H1 (cell line): Measurements from ENCODE around the gene SPATA13. TPM values are rescaled to one million over a fixed set of nuclear protein-coding genes. Genes with fewer than 3 reads are reported as not detected.
"Not testable (repeated sequence)": the region's sequence is repeated elsewhere in the genome, so short reads cannot be mapped to it uniquely, and the experiment has no call there.

Source experiments
- CTCF ChIA-PET: fragments of 300-600 bp; sonication (Branson Sonifier 250); formaldehyde crosslinking; loops from one replicate; lab custom pipeline; 2021; ENCODE audit not compliant: partially characterized antibody; lab: Charles Lee
- POLR2A ChIA-PET: fragments of 300-600 bp; sonication (Branson Sonifier 250); formaldehyde crosslinking; loops from one replicate; lab custom pipeline; 2021; ENCODE audit warnings: inconsistent platforms; ENCODE audit not compliant: partially characterized antibody; lab: Charles Lee
- DNase-seq, 2 experiments: peaks; one replicate each; pipeline versions ENCODE4 v3.0.0 to v3.0.0-alpha.2; 2010 to 2022; ENCODE audit warnings: low spot score in 2 of 2, low read depth in 1 of 2, mixed read lengths in 1 of 2
- FAIRE-seq: peaks from 2 replicates; lab custom pipeline; 2011; peaks lifted over from hg19 to GRCh38; lab: Jason Lieb, UNC
- H2AFZ ChIP-seq: 2 replicates; pipeline ENCODE4 v1.8.1; 2012; ENCODE audit warnings: low read length, inconsistent platforms
- H2AK5ac ChIP-seq: 2 replicates; pipeline ENCODE4 v1.6.1; 2013; ENCODE audit warnings: low read depth, low read length
- H2BK120ac ChIP-seq: replicated peaks from 2 replicates; pipeline ENCODE3; 2013; ENCODE audit warnings: low read depth, low read length, inconsistent platforms
- H2BK12ac ChIP-seq: 2 replicates; pipeline ENCODE4 v1.6.1; 2013; ENCODE audit warnings: low read depth, low read length
- H2BK15ac ChIP-seq: 2 replicates; pipeline ENCODE4 v1.6.1; 2013; ENCODE audit warnings: low read length
- H2BK20ac ChIP-seq: 2 replicates; pipeline ENCODE4 v1.6.1; 2013; ENCODE audit warnings: low read length
- H2BK5ac ChIP-seq: 2 replicates; pipeline ENCODE4 v1.6.1; 2013; ENCODE audit warnings: low read depth, low read length
- H3K14ac ChIP-seq: 2 replicates; pipeline ENCODE4 v1.6.1; 2013; ENCODE audit warnings: inconsistent platforms; ENCODE audit not compliant: insufficient read length
- H3K18ac ChIP-seq: 2 replicates; pipeline ENCODE4 v1.6.1; 2013; ENCODE audit warnings: low read length; ENCODE audit errors: extremely low read depth
- H3K23ac ChIP-seq: 2 replicates; pipeline ENCODE4 v1.6.1; 2013; ENCODE audit warnings: inconsistent platforms; ENCODE audit not compliant: insufficient read length
- H3K23me2 ChIP-seq: 2 replicates; pipeline ENCODE4 v1.6.1; 2013; ENCODE audit warnings: low read depth, low read length
- H3K27ac ChIP-seq: 2 replicates; pipeline ENCODE4 v1.6.1; 2011; ENCODE audit warnings: low read depth, low read length, inconsistent platforms
- H3K27me3 ChIP-seq, 4 experiments: replicated peaks in 1 of 4; 1 replicate in 1 of 4; 2 replicates in 3 of 4; pipeline versions ENCODE4 v1.6.1 to v1.8.1; 2011 to 2013; ENCODE audit warnings: low read length in 3 of 4, mild to moderate bottlenecking in 3 of 4, inconsistent platforms in 2 of 4, mixed read lengths in 2 of 4, moderate library complexity in 1 of 4; ENCODE audit not compliant: control insufficient read depth in 3 of 4, insufficient read depth in 3 of 4; ENCODE audit errors: extremely low read depth in 1 of 4
- H3K36me3 ChIP-seq, 4 experiments: 2 replicates each; pipeline versions ENCODE4 v1.6.1 to v1.8.1; 2011 to 2013; ENCODE audit warnings: mild to moderate bottlenecking in 4 of 4, low read length in 3 of 4, moderate library complexity in 2 of 4, control low read depth in 1 of 4, inconsistent platforms in 1 of 4; ENCODE audit not compliant: insufficient read depth in 4 of 4, control insufficient read depth in 2 of 4
- H3K4ac ChIP-seq: replicated peaks from 2 replicates; pipeline ENCODE3; 2013; ENCODE audit warnings: low read length, low read depth, mixed read lengths, inconsistent platforms; ENCODE audit not compliant: insufficient read length
- H3K4me1 ChIP-seq, 4 experiments: replicated peaks in 1 of 4; 1 replicate in 1 of 4; 2 replicates in 3 of 4; pipeline versions ENCODE4 v1.6.1 to v1.8.1; 2011 to 2013; ENCODE audit warnings: low read length in 3 of 4, inconsistent platforms in 2 of 4, mixed read lengths in 1 of 4; ENCODE audit not compliant: insufficient read depth in 4 of 4, control insufficient read depth in 3 of 4
- H3K4me2 ChIP-seq, 2 experiments: 2 replicates each; pipeline versions ENCODE4 v1.6.1 to v1.8.1; 2011 to 2013; ENCODE audit warnings: low read depth in 2 of 2, low read length in 2 of 2, control low read depth in 1 of 2, inconsistent platforms in 1 of 2, mild to moderate bottlenecking in 1 of 2; ENCODE audit not compliant: insufficient read depth in 1 of 2
- H3K4me3 ChIP-seq, 4 experiments: fragments of 200-600, 300-600 bp in 1 of 4; sonication (generic), shearing (Covaris generic), sonication (Bioruptor Twin) in 1 of 4; 2 replicates each; pipeline versions ENCODE4 v1.5.1 to v1.8.1; 2011 to 2016; ENCODE audit warnings: low read length in 4 of 4, low read depth in 3 of 4, control low read depth in 2 of 4, inconsistent platforms in 2 of 4, mild to moderate bottlenecking in 2 of 4, mixed read lengths in 1 of 4, moderate library complexity in 1 of 4; ENCODE audit not compliant: insufficient read depth in 2 of 4; ENCODE audit errors: extremely low read depth in 1 of 4
- H3K56ac ChIP-seq: replicated peaks from 2 replicates; pipeline ENCODE3; 2013; ENCODE audit warnings: low read depth, mild to moderate bottlenecking, mixed read lengths, low read length, inconsistent platforms; ENCODE audit not compliant: insufficient read length
- H3K79me1 ChIP-seq: 2 replicates; pipeline ENCODE4 v1.6.1; 2013; ENCODE audit warnings: low read depth, low read length, control low read depth
- H3K79me2 ChIP-seq, 2 experiments: 2 replicates each; pipeline versions ENCODE4 v1.6.1 to v1.8.1; 2012 to 2013; ENCODE audit warnings: low read length in 2 of 2, mild to moderate bottlenecking in 2 of 2, inconsistent platforms in 1 of 2; ENCODE audit not compliant: insufficient read depth in 2 of 2, control insufficient read depth in 1 of 2
- H3K9ac ChIP-seq, 4 experiments: replicated peaks in 1 of 4; 1 replicate in 1 of 4; 2 replicates in 3 of 4; pipeline versions ENCODE4 v1.6.1 to v1.8.1; 2011 to 2013; ENCODE audit warnings: low read depth in 3 of 4, low read length in 3 of 4, control low read depth in 2 of 4, mild to moderate bottlenecking in 2 of 4, moderate library complexity in 2 of 4, inconsistent platforms in 1 of 4; ENCODE audit errors: extremely low read depth in 1 of 4
- H3K9me3 ChIP-seq, 2 experiments: 2 replicates each; pipeline versions ENCODE4 v1.6.1 to v1.8.1; 2012 to 2013; ENCODE audit warnings: mild to moderate bottlenecking in 2 of 2, moderate library complexity in 2 of 2, control low read depth in 1 of 2, inconsistent platforms in 1 of 2, low read depth in 1 of 2, low read length in 1 of 2, mixed read lengths in 1 of 2; ENCODE audit not compliant: insufficient read depth in 2 of 2
- H4K20me1 ChIP-seq, 2 experiments: replicated peaks in 1 of 2; 2 replicates each; pipeline versions ENCODE3 to v1.8.1; 2011 to 2013; ENCODE audit warnings: inconsistent platforms in 2 of 2, low read length in 2 of 2, mild to moderate bottlenecking in 1 of 2; ENCODE audit not compliant: insufficient read depth in 2 of 2, control insufficient read depth in 1 of 2
- H4K5ac ChIP-seq: 2 replicates; pipeline ENCODE4 v1.6.1; 2013; ENCODE audit warnings: low read length, low read depth, mixed read lengths, inconsistent platforms; ENCODE audit not compliant: insufficient read length
- H4K8ac ChIP-seq: 2 replicates; pipeline ENCODE4 v1.8.0; 2013; ENCODE audit warnings: mild to moderate bottlenecking, moderate library complexity, low read length, inconsistent platforms; ENCODE audit not compliant: insufficient read depth; ENCODE audit errors: extremely low read depth
- H4K91ac ChIP-seq: replicated peaks from 2 replicates; pipeline ENCODE3; 2013; ENCODE audit warnings: low read length, mixed read lengths, inconsistent platforms; ENCODE audit not compliant: insufficient read length
- WGBS, 2 experiments: shearing (Covaris generic) in 1 of 2; methylation state at CpG; one replicate each; pipeline versions ENCODE4 v1.1.6 to v1.1.7; 2013 to 2015; ENCODE audit warnings: low lambda C conversion rate in 2 of 2, mixed read lengths in 2 of 2, inconsistent platforms in 1 of 2, low coverage in 1 of 2, missing lambda C conversion rate in 1 of 2; ENCODE audit not compliant: insufficient replicate concordance in 2 of 2, insufficient coverage in 1 of 2, insufficient read length in 1 of 2; ENCODE audit errors: extremely low coverage in 1 of 2, missing lambda C conversion rate in 1 of 2; 5-methylcytosine and 5-hydroxymethylcytosine counted together
- polyA plus RNA-seq, 7 experiments: library from polyadenylated mRNA; depleted of rRNA in 3 of 7; stranded (reverse) in 5 of 7; unstranded in 2 of 7; fragments of >200 nt in 5 of 7; fragments of 200-250 nt in 2 of 7; gene quantifications; 1 replicate in 5 of 7; 2 replicates in 1 of 7; 4 replicates in 1 of 7; pipeline versions ENCODE4 v1.2.1 to v1.2.3, GENCODE V29; 2011 to 2013; ENCODE audit warnings: missing spikeins in 2 of 7, mixed read lengths in 2 of 7
- total RNA-seq: library from RNA; stranded (reverse); fragmentation: NEBNext Ultra II Directional; extraction: Animal tissue kit (Norgen Biotek cat#: 25700); gene quantifications from 2 replicates; pipeline ENCODE4 v1.2.1, GENCODE V29; 2021

Gene SPATA13
- total and polyA plus RNA-seq, 2 of the 8 experiments (the other 6 are each of a cell fraction or from before 2014, with no cell fraction given), result 12.6 to 30.9 TPM

- CTCF ChIA-PET, H2BK5ac ChIP-seq, H3K18ac ChIP-seq, FAIRE-seq, H4K20me1 ChIP-seq, H3K27ac ChIP-seq, H2BK120ac ChIP-seq, H2AK5ac ChIP-seq, H3K27me3 ChIP-seq, H3K79me1 ChIP-seq, H3K9me3 ChIP-seq, H3K9ac ChIP-seq, H3K36me3 ChIP-seq, H2BK15ac ChIP-seq, H2BK12ac ChIP-seq, H3K56ac ChIP-seq, H3K23ac ChIP-seq, H2BK20ac ChIP-seq, H4K91ac ChIP-seq, H4K5ac ChIP-seq, H3K79me2 ChIP-seq, H3K4me2 ChIP-seq, H3K14ac ChIP-seq, H4K8ac ChIP-seq, POLR2A ChIA-PET, DNase-seq, H3K4me3 ChIP-seq, H3K4ac ChIP-seq, H3K23me2 ChIP-seq, H2AFZ ChIP-seq: not testable (repeated sequence)
- peaks cover 0 to 10% (median 4%) of the 10 kb centered on the region in 4 experiments; a peak in 5 of 7 replicates for H3K4me1 ChIP-seq
- 80% methylated on average over 4 of the region's 4 CpGs; no CpG with 5 or more reads in 1 of the 2 experiments for WGBS, 2 experiments
Measured at GRCh38 chr13:24122045-24122444, 38.5 kb upstream of the SPATA13 start.
